GM13976 (cell line): Measurements from ENCODE around the gene ACO2.

ENCODE experiments used
- DNase-seq: peaks from one replicate; pipeline ENCODE4 v3.0.0; 2012; ENCODE audit warnings: low spot score
- CTCF ChIP-seq: IDR thresholded peaks from 2 replicates; pipeline ENCODE4 v1.5.1; 2012; ENCODE audit warnings: borderline replicate concordance, mild to moderate bottlenecking; ENCODE audit not compliant: insufficient read depth; ENCODE audit errors: extremely low read depth, missing control alignments, control extremely low read depth
- in situ Hi-C: fragments of 300-500 bp; cut with MboI; formaldehyde crosslinking; loops from one replicate; pipeline ENCODE4 v1.12.0; 2022; ENCODE audit warnings: low sequenced_read_pairs, mixed read lengths, inconsistent platforms; ENCODE audit not compliant: unreplicated experiment

Gene ACO2

DNA sequence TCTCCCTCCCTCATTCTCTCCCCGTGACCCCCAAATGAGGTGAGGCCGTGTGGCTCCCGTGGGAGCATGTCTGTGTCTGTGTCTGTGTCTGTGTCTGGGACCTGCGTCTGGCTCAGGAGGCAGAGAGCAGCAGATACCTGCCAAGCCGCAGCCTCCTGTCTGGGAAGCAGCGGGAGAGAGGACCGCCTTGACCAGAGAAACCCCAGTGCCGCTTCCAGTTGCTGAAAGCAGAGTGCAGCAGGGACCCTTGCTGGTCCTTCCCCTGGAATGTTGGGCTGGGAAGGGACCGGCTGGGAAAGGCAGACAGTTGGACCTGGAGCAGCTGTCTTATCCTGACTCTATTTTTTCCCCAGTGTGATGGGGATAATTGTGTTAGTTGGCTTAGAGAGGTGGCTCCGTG lies 92.4 kb downstream of the ACO2 start:
- in situ Hi-C loops: no loop called here
- DNase-seq: no peak
- TF ChIP-seq CTCF: no peak

- no peak for DNase-seq
- no peak for TF ChIP-seq CTCF
- in situ Hi-C loops: no loop called here
Measured at GRCh38 chr22:41561788-41562187, 92.9 kb downstream of the ACO2 start.

- DNase-seq: no peak
- no peak for TF ChIP-seq CTCF
- in situ Hi-C loops: no loop called here
Measured at GRCh38 chr22:41562461-41562860, 93.5 kb downstream of the ACO2 start.

GRCh38 chr22:41563051-41563711 lies 94.3 kb downstream of the ACO2 start:
- in situ Hi-C loops: no loop called here
- no peak for TF ChIP-seq CTCF
- no peak for DNase-seq

DNA sequence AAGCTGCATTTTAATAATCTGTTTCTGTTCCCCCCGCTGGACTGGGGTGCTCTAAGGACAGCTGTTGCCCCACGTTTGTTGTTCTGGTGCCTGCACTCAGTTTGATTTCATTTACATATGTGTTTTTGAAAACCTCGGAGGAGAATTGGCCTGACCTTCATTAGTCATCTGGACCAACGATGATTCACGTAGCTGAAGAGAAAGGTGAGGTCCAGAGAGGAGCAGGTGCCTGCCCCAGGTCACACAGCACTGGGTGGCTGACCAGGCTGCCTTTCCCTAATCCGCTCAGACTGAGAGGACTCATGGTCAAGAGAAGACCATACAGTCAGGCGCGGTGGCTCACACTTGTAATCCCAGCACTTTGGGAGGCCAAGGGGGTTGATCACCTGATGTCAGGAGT lies 95.6 kb downstream of the ACO2 start:
- in situ Hi-C loops: no loop called here
- DNase-seq: no peak
- TF ChIP-seq CTCF: no peak

GRCh38 chr22:41565403-41566054 lies 96.6 kb downstream of the ACO2 start:
- no peak for TF ChIP-seq CTCF
- in situ Hi-C loops: no loop called here
- DNase-seq: no peak
